PC-3 (cell line): ENCODE results near the gene IRF9. TPM values are rescaled to one million over a fixed set of nuclear protein-coding genes. Genes with fewer than 3 reads are reported as not detected.

Source experiments
- ATAC-seq: fragments of 200-7000 bp; cut with Tn5 transposase; 2 replicates; pipeline ENCODE4 v1.9.1; 2020; ENCODE audit warnings: mild to moderate bottlenecking, moderate library complexity
- BruUV-seq: library from RNA; stranded (reverse); fragments of 400-500 nt; replicated peaks from 2 replicates; lab custom pipeline; 2021; lab: Mats Ljungman, UMichigan
- CTCF ChIA-PET: fragments of 300-600 bp; sonication (Branson Sonifier 250); formaldehyde crosslinking; loops from one replicate; lab custom pipeline; 2022; ENCODE audit warnings: antibody characterized with exemption; lab: Charles Lee
- POLR2A ChIA-PET: fragments of 300-600 bp; sonication (Branson Sonifier 250); formaldehyde crosslinking; loops from one replicate; lab custom pipeline; 2022; ENCODE audit warnings: antibody characterized with exemption; ENCODE audit not compliant: unreplicated experiment; lab: Charles Lee
- DNase-seq: peaks from one replicate; pipeline ENCODE4 v3.0.0-alpha.2; 2015
- H2AFZ ChIP-seq: fragments of 300-600 bp; sonication (generic); 2 replicates; pipeline ENCODE4 v1.6.0; 2016; ENCODE audit warnings: antibody characterized with exemption, low read length
- H3F3A ChIP-seq: fragments of 300-600 bp; sonication (generic); one replicate; pipeline ENCODE4 v1.6.0; 2017; ENCODE audit warnings: antibody characterized with exemption, low read length, control low read depth, mild to moderate bottlenecking; ENCODE audit not compliant: unreplicated experiment
- H3K27ac ChIP-seq: fragments of 300-600 bp; sonication (generic); 2 replicates; pipeline ENCODE4 v1.5.1; 2016; ENCODE audit warnings: mild to moderate bottlenecking, low read length
- H3K27me3 ChIP-seq: fragments of 300-600 bp; sonication (generic); 2 replicates; pipeline ENCODE4 v1.6.1; 2016; ENCODE audit warnings: low read length, mixed read lengths
- H3K36me3 ChIP-seq: fragments of 300-600 bp; sonication (generic); 2 replicates; pipeline ENCODE4 v1.6.1; 2016; ENCODE audit warnings: low read depth, mixed run types, low read length, mixed read lengths
- H3K4me1 ChIP-seq: fragments of 300-600 bp; sonication (generic); 2 replicates; pipeline ENCODE4 v1.5.1; 2016; ENCODE audit warnings: low read length; ENCODE audit not compliant: insufficient read depth
- H3K4me2 ChIP-seq: fragments of 300-600 bp; sonication (generic); 2 replicates; pipeline ENCODE4 v1.6.0; 2016; ENCODE audit warnings: low read length
- H3K4me3 ChIP-seq: fragments of 300-600 bp; sonication (generic); 2 replicates; pipeline ENCODE4 v1.5.1; 2016; ENCODE audit warnings: mild to moderate bottlenecking, low read length, mixed read lengths
- H3K79me2 ChIP-seq: fragments of 300-600 bp; sonication (generic); 2 replicates; pipeline ENCODE4 v1.6.1; 2017; ENCODE audit warnings: low read length, mixed read lengths
- H3K9ac ChIP-seq: fragments of 300-600 bp; sonication (generic); 2 replicates; pipeline ENCODE4 v1.6.0; 2016; ENCODE audit warnings: mild to moderate bottlenecking, low read length
- H3K9me2 ChIP-seq: fragments of 300-600 bp; sonication (generic); replicated peaks from 2 replicates; pipeline ENCODE4 v1.6.1; 2016; ENCODE audit warnings: mixed run types, low read length, mixed read lengths
- H3K9me3 ChIP-seq: fragments of 300-600 bp; sonication (generic); 2 replicates; pipeline ENCODE4 v1.6.1; 2016; ENCODE audit warnings: low read length, mixed read lengths
- H4K20me1 ChIP-seq: fragments of 300-600 bp; sonication (generic); 2 replicates; pipeline ENCODE4 v1.6.1; 2016; ENCODE audit warnings: low read length, mixed read lengths
- CTCF ChIP-seq: fragments of 300-600 bp; sonication (generic); conservative IDR thresholded peaks from 2 replicates; pipeline ENCODE4 v1.5.1; 2017; ENCODE audit warnings: antibody characterized with exemption, low read depth, mild to moderate bottlenecking, low read length
- EZH2 ChIP-seq: fragments of 300-600 bp; sonication (generic); IDR thresholded peaks from one replicate; pipeline ENCODE4 v1.6.1; 2017; ENCODE audit warnings: antibody characterized with exemption, mild to moderate bottlenecking, low read length; ENCODE audit not compliant: unreplicated experiment
- EZH2phosphoT487 ChIP-seq: fragments of 300-600 bp; sonication (generic); IDR thresholded peaks from 2 replicates; pipeline ENCODE4 v1.6.1; 2018; ENCODE audit warnings: mild to moderate bottlenecking, antibody characterized with exemption, low read length, borderline replicate concordance
- intact Hi-C: fragments of 100-400 bp; cut with micrococcal nuclease; formaldehyde crosslinking; loops from 2 replicates; pipeline ENCODE4 v1.9.0; 2023
- total RNA-seq: library from RNA; depleted of rRNA; stranded (reverse); fragments of >200 nt; gene quantifications from 2 replicates; pipeline ENCODE4 v1.2.3, GENCODE V29; 2014

Gene IRF9
- total RNA-seq, 1 experiment from 2014 or later, result 10.5 TPM

- Histone ChIP-seq H4K20me1 (no peaks in the 10 kb centered on the region), H3K27me3 (no peaks in the 10 kb centered on the region), H3K27ac (no peak overlapping the region), H3K9me2 (no peaks in the 10 kb centered on the region), H3K4me3 (no peak overlapping the region), H3K79me2 (peaks cover 6% of the 10 kb centered on the region; the same call in 1 of the 2 replicates), H2AFZ (no peak overlapping the region), H3K9me3 (no peaks in the 10 kb centered on the region), H3K36me3 (peaks cover 3% of the 10 kb centered on the region; the same call in 1 of the 2 replicates), H3K4me2 (no peak overlapping the region), H3K4me1 (peaks cover 14% of the 10 kb centered on the region), H3F3A (no peaks in the 10 kb centered on the region), H3K9ac (no peak overlapping the region)
- ATAC-seq, result no peak
- POLR2A ChIA-PET, result no interaction called here
- intact Hi-C loops, result no loop called here
- no TSS peak for BruUV-seq
- TF ChIP-seq CTCF, result no peak
- no peak for TF ChIP-seq EZH2
- no peak for TF ChIP-seq EZH2phosphoT487
- CTCF ChIA-PET, result no interaction called here
- no peak for DNase-seq
These were observed 28.1 kb upstream of the IRF9 start for GRCh38 chr14:24132976-24133375.

- H4K20me1 ChIP-seq, result no peaks in the 10 kb centered on the region
- peaks cover 11% of the 10 kb centered on the region; the same call in 1 of the 2 replicates for H3K36me3 ChIP-seq
- TF ChIP-seq EZH2phosphoT487, result no peak
- no peak for TF ChIP-seq EZH2
- intact Hi-C loops, result no loop called here
- no peak overlapping the region for H3K27ac ChIP-seq
- H3K4me2 ChIP-seq, result no peak overlapping the region
- ATAC-seq (no peak), DNase-seq (no peak)
- peaks cover 14% of the 10 kb centered on the region for H3K4me1 ChIP-seq
- no peaks in the 10 kb centered on the region for H3K9me3 ChIP-seq
- CTCF ChIA-PET, result interaction anchor here (0.7 to 1.0 kb wide), 2 partner anchors 32 to 75 kb away, joined by 3 to 6 read pairs; no protein-coding TSS in a partner anchor
- no peaks in the 10 kb centered on the region for H3K27me3 ChIP-seq
- H3K9ac ChIP-seq, result no peak overlapping the region
- BruUV-seq, result no TSS peak
- no peak overlapping the region for H2AFZ ChIP-seq
- H3F3A ChIP-seq, result no peaks in the 10 kb centered on the region
- H3K4me3 ChIP-seq, result no peak overlapping the region
- H3K79me2 ChIP-seq, result peaks cover 13% of the 10 kb centered on the region
- no peaks in the 10 kb centered on the region for H3K9me2 ChIP-seq
- POLR2A ChIA-PET, result no interaction called here
These were observed 27.3 kb upstream of the IRF9 start for GRCh38 chr14:24133735-24134134.

GRCh38 chr14:24135584-24135833 lies 25.6 kb upstream of the IRF9 start:
- intact Hi-C loops, result no loop called here
- Histone ChIP-seq H3F3A (no peaks in the 10 kb centered on the region), H3K4me2 (peak overlapping the region; percentile 93), H3K27me3 (no peaks in the 10 kb centered on the region), H3K4me3 (peak overlapping the region; percentile 95), H3K9ac (peak overlapping the region; percentile 27; the same call in 1 of the 2 replicates), H3K4me1 (peaks cover 23% of the 10 kb centered on the region), H3K36me3 (peaks cover 17% of the 10 kb centered on the region; the same call in 1 of the 2 replicates), H3K27ac (no peak overlapping the region), H3K9me2 (no peaks in the 10 kb centered on the region), H4K20me1 (no peaks in the 10 kb centered on the region), H2AFZ (peak overlapping the region; percentile 93), H3K9me3 (no peaks in the 10 kb centered on the region), H3K79me2 (peaks cover 31% of the 10 kb centered on the region)
- BruUV-seq, result no TSS peak
- ChIA-PET CTCF (interaction anchor here (1.0 to 1.2 kb wide), 2 partner anchors 21 to 27 kb away, joined by 4 to 6 read pairs; partner anchors contain the start of genes DCAF11 and NRL), POLR2A (interaction anchor here (1.4 to 2.0 kb wide), 2 partner anchors 11 to 21 kb away, joined by 14 read pairs; partner anchors contain the start of genes DCAF11, NRL and RNF31)
- no peak for TF ChIP-seq EZH2
- no peak for TF ChIP-seq CTCF
- no peak for TF ChIP-seq EZH2phosphoT487
- ATAC-seq, result no peak; the same call in 1 of the 2 replicates
- DNase-seq, result no peak
